ENCODE data around the gene FGF4.

Gene FGF4

DNA sequence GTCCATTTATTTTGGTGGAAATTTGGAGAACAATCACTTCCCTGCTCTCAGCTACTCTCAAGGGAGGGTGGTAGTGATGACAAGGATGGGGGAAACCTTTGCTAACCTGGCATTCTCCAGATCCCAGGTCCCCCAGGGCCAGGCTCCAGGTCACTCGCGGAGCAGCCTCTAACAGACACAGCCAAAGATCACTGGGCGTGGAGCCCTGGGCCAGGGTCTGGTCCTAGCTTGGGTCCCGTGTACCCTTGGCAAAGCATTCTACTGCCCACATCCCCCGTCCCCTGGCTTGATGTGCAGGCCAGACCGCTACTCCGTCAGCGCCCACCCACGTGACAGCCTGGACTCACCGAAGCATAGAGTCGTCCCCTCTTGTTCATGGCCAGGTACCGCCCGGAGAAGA lies 40.8 kb upstream of the FGF4 start:
- intact Hi-C loops (cut with DNase I; ENCODE audit: low total_unique reads), result no loop called here
- Histone ChIP-seq H3K4me3 (no peak overlapping the region), H3K36me3 (no peaks in the 10 kb centered on the region), H3K27ac (no peak overlapping the region), H3K27me3 (peaks cover 0 to 87% of the 10 kb centered on the region in 2 donors), H3K4me1 (peaks cover 0 to 23% (median 9%) of the 10 kb centered on the region in 4 donors), H3K9me3 (no peaks in the 10 kb centered on the region)
- TF ChIP-seq, protein P1, sequence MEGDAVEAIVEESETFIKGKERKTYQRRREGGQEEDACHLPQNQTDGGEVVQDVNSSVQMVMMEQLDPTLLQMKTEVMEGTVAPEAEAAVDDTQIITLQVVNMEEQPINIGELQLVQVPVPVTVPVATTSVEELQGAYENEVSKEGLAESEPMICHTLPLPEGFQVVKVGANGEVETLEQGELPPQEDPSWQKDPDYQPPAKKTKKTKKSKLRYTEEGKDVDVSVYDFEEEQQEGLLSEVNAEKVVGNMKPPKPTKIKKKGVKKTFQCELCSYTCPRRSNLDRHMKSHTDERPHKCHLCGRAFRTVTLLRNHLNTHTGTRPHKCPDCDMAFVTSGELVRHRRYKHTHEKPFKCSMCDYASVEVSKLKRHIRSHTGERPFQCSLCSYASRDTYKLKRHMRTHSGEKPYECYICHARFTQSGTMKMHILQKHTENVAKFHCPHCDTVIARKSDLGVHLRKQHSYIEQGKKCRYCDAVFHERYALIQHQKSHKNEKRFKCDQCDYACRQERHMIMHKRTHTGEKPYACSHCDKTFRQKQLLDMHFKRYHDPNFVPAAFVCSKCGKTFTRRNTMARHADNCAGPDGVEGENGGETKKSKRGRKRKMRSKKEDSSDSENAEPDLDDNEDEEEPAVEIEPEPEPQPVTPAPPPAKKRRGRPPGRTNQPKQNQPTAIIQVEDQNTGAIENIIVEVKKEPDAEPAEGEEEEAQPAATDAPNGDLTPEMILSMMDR (IDR thresholded peaks at IDR 0.05), result no peak
- no peak for DNase-seq

DNA sequence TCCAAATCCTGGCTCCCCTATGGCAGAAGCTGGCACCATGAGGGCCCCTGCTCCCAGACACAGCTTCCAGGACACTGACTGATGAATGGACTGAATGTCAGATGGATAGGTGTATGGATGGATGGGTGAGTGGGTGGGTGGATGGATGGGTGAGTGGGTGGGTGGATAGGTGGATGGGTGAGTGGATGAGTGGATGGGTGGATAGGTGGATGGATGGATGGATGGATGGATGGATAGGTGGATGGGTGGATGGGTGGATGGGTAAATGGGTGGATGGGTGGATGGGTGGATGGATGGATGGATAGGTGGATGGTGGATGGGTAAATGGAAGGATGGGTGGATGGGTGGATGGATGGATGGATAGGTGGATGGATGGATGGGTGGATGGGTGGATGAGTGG lies 39.8 kb upstream of the FGF4 start:
- H3K4me1 ChIP-seq, result peaks cover 0 to 23% (median 9%) of the 10 kb centered on the region in 4 donors
- H3K27me3 ChIP-seq, result peaks cover 0 to 85% of the 10 kb centered on the region in 2 donors
- H3K9me3 ChIP-seq, result no peaks in the 10 kb centered on the region
- no peaks in the 10 kb centered on the region for H3K36me3 ChIP-seq
- no peak overlapping the region for H3K27ac ChIP-seq
- H3K4me3 ChIP-seq, result no peak overlapping the region
- DNase-seq, result no peak
- intact Hi-C loops (cut with DNase I; ENCODE audit: low total_unique reads), result no loop called here
- TF ChIP-seq, protein P1 (IDR thresholded peaks at IDR 0.05), result no peak

DNA sequence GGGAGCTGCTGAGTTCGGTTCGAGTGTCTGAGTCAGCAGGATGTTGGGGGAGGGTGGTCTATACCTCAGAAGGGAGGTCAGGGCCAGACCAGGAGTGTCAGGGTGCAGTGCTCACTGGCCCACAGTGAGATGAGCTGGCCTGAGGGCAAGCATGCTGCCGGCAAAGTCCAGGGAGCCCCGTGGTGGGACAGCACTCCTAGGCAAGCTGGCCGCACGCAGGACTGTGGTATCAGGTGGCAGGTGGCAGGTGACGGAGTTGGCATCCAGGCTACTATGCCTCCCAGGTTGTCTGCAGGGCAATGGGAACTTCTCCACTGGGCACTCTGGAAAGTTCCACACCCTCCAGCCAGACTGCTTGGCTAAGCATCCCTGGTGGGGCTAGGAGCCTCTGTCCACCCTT lies 39.3 kb upstream of the FGF4 start:
- H3K36me3 ChIP-seq, result no peaks in the 10 kb centered on the region
- H3K27ac ChIP-seq, result no peak overlapping the region
- H3K9me3 ChIP-seq, result no peaks in the 10 kb centered on the region
- no peak overlapping the region for H3K4me3 ChIP-seq
- intact Hi-C loops (cut with DNase I; ENCODE audit: low total_unique reads), result no loop called here
- TF ChIP-seq, protein P1 (IDR thresholded peaks at IDR 0.05), result no peak
- no peak for DNase-seq
- H3K27me3 ChIP-seq, result peaks cover 0 to 85% of the 10 kb centered on the region in 2 donors
- peaks cover 0 to 20% (median 9%) of the 10 kb centered on the region in 4 donors for H3K4me1 ChIP-seq

DNA sequence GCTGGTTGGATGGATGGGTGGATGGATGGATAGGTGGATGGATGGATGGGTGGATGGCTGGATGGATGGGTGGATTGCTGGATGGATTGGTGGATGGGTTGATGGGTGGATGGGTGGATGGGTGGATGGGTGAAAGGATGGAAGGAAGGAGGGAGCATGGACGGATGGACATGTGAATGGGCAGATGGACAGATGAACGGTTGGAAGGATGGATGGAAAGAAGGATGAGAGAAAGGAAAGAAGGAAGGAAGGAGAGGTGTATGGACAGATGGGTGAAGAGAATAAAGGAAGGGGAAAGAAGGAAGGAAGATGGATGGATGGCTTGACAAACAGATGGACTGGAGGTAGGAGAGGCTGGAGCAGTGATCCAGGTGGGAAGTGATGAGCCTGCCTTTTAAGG lies 38.7 kb upstream of the FGF4 start:
- TF ChIP-seq, protein P1 (IDR thresholded peaks at IDR 0.05), result no peak
- intact Hi-C loops (cut with DNase I; ENCODE audit: low total_unique reads), result no loop called here
- H3K36me3 ChIP-seq, result no peaks in the 10 kb centered on the region
- no peaks in the 10 kb centered on the region for H3K9me3 ChIP-seq
- peaks cover 0 to 83% of the 10 kb centered on the region in 2 donors for H3K27me3 ChIP-seq
- H3K4me3 ChIP-seq, result no peak overlapping the region
- H3K4me1 ChIP-seq, result peaks cover 0 to 18% (median 9%) of the 10 kb centered on the region in 4 donors
- DNase-seq, result no peak
- no peak overlapping the region for H3K27ac ChIP-seq

DNA sequence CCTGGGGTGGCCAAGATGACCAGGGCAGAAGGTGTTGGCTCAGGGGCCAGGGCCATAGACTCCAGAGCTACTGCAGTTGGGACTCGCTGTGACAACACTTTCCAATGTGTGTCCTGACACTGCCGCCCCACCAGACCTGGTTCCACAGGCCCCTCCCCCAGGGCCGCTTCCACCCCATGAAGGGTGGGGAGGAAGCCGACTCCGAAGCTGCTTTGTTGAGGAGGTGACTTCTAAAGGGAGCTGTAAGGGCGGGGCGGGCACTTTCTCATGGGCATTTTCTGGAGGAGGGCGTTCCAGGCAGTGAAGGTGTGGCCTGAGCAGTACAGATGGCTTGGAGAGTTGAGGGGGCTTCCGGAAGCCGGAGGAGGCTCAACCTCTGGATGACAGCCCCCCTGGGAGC lies 37.8 kb upstream of the FGF4 start:
- Histone ChIP-seq H3K4me3 (no peak overlapping the region), H3K36me3 (no peaks in the 10 kb centered on the region), H3K9me3 (no peaks in the 10 kb centered on the region), H3K4me1 (peaks cover 0 to 11% (median 7%) of the 10 kb centered on the region in 4 donors), H3K27ac (no peak overlapping the region), H3K27me3 (peaks cover 0 to 83% of the 10 kb centered on the region in 2 donors)
- TF ChIP-seq, protein P1 (IDR thresholded peaks at IDR 0.05), result no peak
- no peak for DNase-seq
- intact Hi-C loops (cut with DNase I; ENCODE audit: low total_unique reads), result no loop called here

DNA sequence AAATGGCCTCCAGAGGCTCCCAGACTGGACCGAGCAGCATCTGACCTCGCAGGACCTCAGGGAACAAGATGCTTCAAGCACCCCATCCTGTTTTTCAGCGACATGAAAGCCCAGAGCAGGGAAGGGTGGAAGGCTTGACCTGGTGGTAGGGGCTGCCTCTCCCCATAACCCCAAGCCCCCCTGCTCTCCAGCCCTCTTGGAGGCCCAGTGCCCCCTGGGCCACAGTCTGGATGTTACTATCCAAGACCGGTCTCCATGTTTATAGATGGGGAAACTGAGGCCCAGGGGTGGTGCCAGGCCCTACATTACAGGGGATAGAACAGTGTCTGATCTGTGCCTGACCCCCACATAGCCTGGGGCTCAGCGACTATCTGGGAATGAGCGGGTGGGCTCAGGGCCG lies 37.1 kb upstream of the FGF4 start:
- intact Hi-C loops (cut with DNase I; ENCODE audit: low total_unique reads), result no loop called here
- no peak for DNase-seq
- Histone ChIP-seq H3K4me1 (peaks cover 0 to 4% (median 1%) of the 10 kb centered on the region in 4 donors), H3K4me3 (no peak overlapping the region), H3K36me3 (no peaks in the 10 kb centered on the region), H3K27me3 (peaks cover 0 to 81% of the 10 kb centered on the region in 2 donors), H3K9me3 (no peaks in the 10 kb centered on the region), H3K27ac (no peak overlapping the region)
- TF ChIP-seq, protein P1 (IDR thresholded peaks at IDR 0.05), result no peak
